ENCODE results near the gene WHRN.

WHRN gene

GRCh38 chr9:114483499-114483898, 21.8 kb downstream of the WHRN start:
- Histone ChIP-seq H2AFZ (ENCODE audit: low read depth, low read length, severe bottlenecking) (no peak overlapping the region), H3K79me2 (ENCODE audit: insufficient read depth, low read length) (no peaks in the 10 kb centered on the region), H3K4me3 (ENCODE audit: insufficient read depth, low read length, poor library complexity, severe bottlenecking) (no peak overlapping the region), H3K27ac (ENCODE audit: low read depth, low read length) (no peak overlapping the region), H3K4me2 (ENCODE audit: low read depth, low read length, poor library complexity, severe bottlenecking) (no peak overlapping the region), H4K20me1 (ENCODE audit: low read depth, low read length) (no peaks in the 10 kb centered on the region), H3K27me3 (ENCODE audit: low read length) (no peaks in the 10 kb centered on the region), H3K9me2 (replicated peaks; ENCODE audit: insufficient read depth, low read length) (no peaks in the 10 kb centered on the region), H3K9ac (ENCODE audit: low read length) (no peak overlapping the region), H3F3A (ENCODE audit: insufficient read depth) (no peaks in the 10 kb centered on the region), H3K36me3 (ENCODE audit: low read length) (no peaks in the 10 kb centered on the region), H3K9me3 (ENCODE audit: insufficient read depth, low read length) (no peaks in the 10 kb centered on the region)
- TF ChIP-seq EZH2phosphoT487 (conservative IDR thresholded peaks at IDR 0.05; ENCODE audit: low read length) (no peak), CTCF (IDR thresholded peaks at IDR 0.05; ENCODE audit: insufficient read depth, low read length, poor library complexity, severe bottlenecking) (no peak)

- H3K9me2 ChIP-seq (replicated peaks; ENCODE audit: insufficient read depth, low read length): no peaks in the 10 kb centered on the region
- no peak overlapping the region for H2AFZ ChIP-seq (ENCODE audit: low read depth, low read length, severe bottlenecking)
- H3F3A ChIP-seq (ENCODE audit: insufficient read depth): no peaks in the 10 kb centered on the region
Observed at GRCh38 chr9:114482593-114482992, 22.7 kb downstream of the WHRN start.

GRCh38 chr9:114481789-114482188, 23.5 kb downstream of the WHRN start:
- Histone ChIP-seq H3K9me2 (replicated peaks; ENCODE audit: insufficient read depth, low read length) (no peaks in the 10 kb centered on the region), H2AFZ (ENCODE audit: low read depth, low read length, severe bottlenecking) (no peak overlapping the region), H4K20me1 (ENCODE audit: low read depth, low read length) (no peaks in the 10 kb centered on the region), H3K36me3 (ENCODE audit: low read length) (no peaks in the 10 kb centered on the region), H3K9ac (ENCODE audit: low read length) (no peak overlapping the region), H3K27ac (ENCODE audit: low read depth, low read length) (no peak overlapping the region), H3K9me3 (ENCODE audit: insufficient read depth, low read length) (no peaks in the 10 kb centered on the region), H3F3A (ENCODE audit: insufficient read depth) (no peaks in the 10 kb centered on the region), H3K4me3 (ENCODE audit: insufficient read depth, low read length, poor library complexity, severe bottlenecking) (no peak overlapping the region), H3K4me2 (ENCODE audit: low read depth, low read length, poor library complexity, severe bottlenecking) (no peak overlapping the region), H3K79me2 (ENCODE audit: insufficient read depth, low read length) (no peaks in the 10 kb centered on the region), H3K27me3 (ENCODE audit: low read length) (no peaks in the 10 kb centered on the region)
- TF ChIP-seq EZH2phosphoT487 (conservative IDR thresholded peaks at IDR 0.05; ENCODE audit: low read length): no peak
- no peak for TF ChIP-seq CTCF (IDR thresholded peaks at IDR 0.05; ENCODE audit: insufficient read depth, low read length, poor library complexity, severe bottlenecking)

More at GRCh38 chr9:114482593-114482992, 22.7 kb downstream of the WHRN start:
- Histone ChIP-seq H3K9me3 (ENCODE audit: insufficient read depth, low read length) (no peaks in the 10 kb centered on the region), H3K9ac (ENCODE audit: low read length) (no peak overlapping the region), H3K4me3 (ENCODE audit: insufficient read depth, low read length, poor library complexity, severe bottlenecking) (no peak overlapping the region), H3K27me3 (ENCODE audit: low read length) (no peaks in the 10 kb centered on the region), H3K79me2 (ENCODE audit: insufficient read depth, low read length) (no peaks in the 10 kb centered on the region), H4K20me1 (ENCODE audit: low read depth, low read length) (no peaks in the 10 kb centered on the region), H3K36me3 (ENCODE audit: low read length) (no peaks in the 10 kb centered on the region), H3K27ac (ENCODE audit: low read depth, low read length) (no peak overlapping the region), H3K4me2 (ENCODE audit: low read depth, low read length, poor library complexity, severe bottlenecking) (no peak overlapping the region)
- TF ChIP-seq CTCF (IDR thresholded peaks at IDR 0.05; ENCODE audit: insufficient read depth, low read length, poor library complexity, severe bottlenecking): no peak
- TF ChIP-seq EZH2phosphoT487 (conservative IDR thresholded peaks at IDR 0.05; ENCODE audit: low read length): no peak
